Stomach (tissue), 9 donors: ENCODE measurements around the gene CDH9. TPM values are rescaled to one million over a fixed set of nuclear protein-coding genes. Genes with fewer than 3 reads are reported as not detected.

Experiments used
- DNase-seq, 2 donors: peaks; one replicate each; pipeline versions ENCODE4 v3.0.0 to v3.0.0-alpha.2; 2013 to 2019
- H3K27ac ChIP-seq, 5 donors: fragments of 200-600 bp in 4 of 5; sonication (generic) in 4 of 5; one replicate each; pipeline ENCODE4 v1.5.1; 2013 to 2019; ENCODE audit warnings: mild to moderate bottlenecking in 1 of 5, moderate library complexity in 1 of 5
- H3K27me3 ChIP-seq, 3 donors: fragments of 200-600 bp; sonication (generic); one replicate each; pipeline ENCODE4 v1.5.1; 2017 to 2019; ENCODE audit warnings: mixed run types in 1 of 3
- H3K36me3 ChIP-seq, 4 donors: fragments of 200-600 bp; sonication (generic); 1 replicate in 3 of 4; 2 replicates in 1 of 4; pipeline ENCODE4 v1.5.1; 2016 to 2019
- H3K4me1 ChIP-seq, 4 donors: fragments of 200-600 bp; sonication (generic); one replicate each; pipeline ENCODE4 v1.5.1; 2016 to 2019
- H3K4me3 ChIP-seq, 4 donors: fragments of 200-600 bp; sonication (generic) in 3 of 4; one replicate each; pipeline ENCODE4 v1.5.1; 2016 to 2019; ENCODE audit warnings: mild to moderate bottlenecking in 1 of 4
- H3K9me3 ChIP-seq, 4 donors: fragments of 200-600 bp; sonication (generic); one replicate each; pipeline ENCODE4 v1.5.1; 2016 to 2019
- EP300 ChIP-seq: sonication (generic); formaldehyde crosslinking; IDR thresholded peaks from one replicate; pipeline ENCODE4 v1.6.1; 2017; ENCODE audit warnings: antibody characterized with exemption
- POLR2A ChIP-seq, 4 donors: fragments of 450-650 bp; IDR thresholded peaks; one replicate each; pipeline ENCODE4 v1.6.1; 2016; ENCODE audit warnings: antibody characterized with exemption in 4 of 4, control low read depth in 2 of 4, mild to moderate bottlenecking in 1 of 4, moderate library complexity in 1 of 4
- POLR2AphosphoS5 ChIP-seq, 3 donors: sonication (generic); formaldehyde crosslinking; IDR thresholded peaks; one replicate each; pipeline ENCODE4 v1.6.1; 2016; ENCODE audit warnings: antibody characterized with exemption in 3 of 3
- WGBS, 5 donors: extraction: QIAGEN DNeasy Blood & Tissue Kit in 3 of 5; methylation state at CpG; one replicate each; pipeline versions ENCODE4 v1.1.5 to v1.1.7; 2013 to 2018; 5-methylcytosine and 5-hydroxymethylcytosine counted together
- intact Hi-C: fragments of 100-400 bp; cut with DNase I; formaldehyde crosslinking; loops from one replicate; pipeline ENCODE4 v1.15.1; 2023; ENCODE audit warnings: low total_unique reads
- polyA plus RNA-seq, 3 donors: library from polyadenylated mRNA; stranded (reverse); fragments of 200-250 nt; gene quantifications; one replicate each; pipeline ENCODE4 v1.2.3, GENCODE V29; 2013
- total RNA-seq, 5 donors: library from RNA; depleted of rRNA; stranded (reverse); fragments of >200 nt; gene quantifications; one replicate each; pipeline versions ENCODE4 v1.1.0 to v1.2.3, GENCODE V29; 2014 to 2016
- TF ChIP-seq, protein P1 (sequence below), 7 experiments: fragments of 450-650 bp in 4 of 7; fragments of 200-600 bp in 3 of 7; sonication (generic) in 3 of 7; IDR thresholded peaks; one replicate each; pipeline ENCODE4 v1.5.1; 2016 to 2019; ENCODE audit warnings: antibody characterized with exemption in 7 of 7, control low read depth in 2 of 7, mild to moderate bottlenecking in 1 of 7
- donor health status: healthy with polysubstance abuse.
- donor health status: Bipolar disorder and iron deficiency.
- donor health status: healthy.

CDH9 gene
- total and polyA plus RNA-seq, 8 donors, result 2.0 TPM; not detected in 7

DNA sequence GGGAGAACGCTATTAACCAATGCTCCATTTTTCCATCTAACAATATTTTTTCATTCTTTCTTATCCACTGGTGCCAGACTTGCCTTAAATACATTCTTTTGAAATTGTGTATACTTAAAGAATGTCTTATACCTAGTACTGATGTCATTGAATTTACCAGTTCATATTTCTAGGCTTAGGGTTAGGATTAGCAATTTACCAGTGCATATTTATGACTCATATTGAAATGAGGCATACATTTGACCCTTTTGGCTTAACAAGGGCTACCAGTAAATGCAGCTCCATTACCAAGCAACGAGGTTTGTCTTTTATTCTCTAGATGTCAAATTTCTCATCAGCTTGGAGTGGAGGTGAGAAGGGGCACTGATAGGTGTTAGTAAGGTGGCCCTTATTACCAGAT is 89.5 kb downstream of the CDH9 start:
- H3K4me1 ChIP-seq, result no peaks in the 10 kb centered on the region
- no peaks in the 10 kb centered on the region for H3K9me3 ChIP-seq
- no peaks in the 10 kb centered on the region for H3K36me3 ChIP-seq
- H3K27me3 ChIP-seq, result no peaks in the 10 kb centered on the region
- TF ChIP-seq POLR2A (IDR thresholded peaks at IDR 0.05) (no peak), POLR2AphosphoS5 (IDR thresholded peaks at IDR 0.05) (no peak), EP300 (no peak)
- TF ChIP-seq, protein P1, sequence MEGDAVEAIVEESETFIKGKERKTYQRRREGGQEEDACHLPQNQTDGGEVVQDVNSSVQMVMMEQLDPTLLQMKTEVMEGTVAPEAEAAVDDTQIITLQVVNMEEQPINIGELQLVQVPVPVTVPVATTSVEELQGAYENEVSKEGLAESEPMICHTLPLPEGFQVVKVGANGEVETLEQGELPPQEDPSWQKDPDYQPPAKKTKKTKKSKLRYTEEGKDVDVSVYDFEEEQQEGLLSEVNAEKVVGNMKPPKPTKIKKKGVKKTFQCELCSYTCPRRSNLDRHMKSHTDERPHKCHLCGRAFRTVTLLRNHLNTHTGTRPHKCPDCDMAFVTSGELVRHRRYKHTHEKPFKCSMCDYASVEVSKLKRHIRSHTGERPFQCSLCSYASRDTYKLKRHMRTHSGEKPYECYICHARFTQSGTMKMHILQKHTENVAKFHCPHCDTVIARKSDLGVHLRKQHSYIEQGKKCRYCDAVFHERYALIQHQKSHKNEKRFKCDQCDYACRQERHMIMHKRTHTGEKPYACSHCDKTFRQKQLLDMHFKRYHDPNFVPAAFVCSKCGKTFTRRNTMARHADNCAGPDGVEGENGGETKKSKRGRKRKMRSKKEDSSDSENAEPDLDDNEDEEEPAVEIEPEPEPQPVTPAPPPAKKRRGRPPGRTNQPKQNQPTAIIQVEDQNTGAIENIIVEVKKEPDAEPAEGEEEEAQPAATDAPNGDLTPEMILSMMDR (IDR thresholded peaks at IDR 0.05), result no peak
- 67 to 77% (median 69%) methylated on average over 2 of the region's 2 CpGs for WGBS, 5 donors
- intact Hi-C loops, result no loop called here
- no peak overlapping the region for H3K4me3 ChIP-seq
- H3K27ac ChIP-seq, result no peak overlapping the region
- DNase-seq, result no peak

DNA sequence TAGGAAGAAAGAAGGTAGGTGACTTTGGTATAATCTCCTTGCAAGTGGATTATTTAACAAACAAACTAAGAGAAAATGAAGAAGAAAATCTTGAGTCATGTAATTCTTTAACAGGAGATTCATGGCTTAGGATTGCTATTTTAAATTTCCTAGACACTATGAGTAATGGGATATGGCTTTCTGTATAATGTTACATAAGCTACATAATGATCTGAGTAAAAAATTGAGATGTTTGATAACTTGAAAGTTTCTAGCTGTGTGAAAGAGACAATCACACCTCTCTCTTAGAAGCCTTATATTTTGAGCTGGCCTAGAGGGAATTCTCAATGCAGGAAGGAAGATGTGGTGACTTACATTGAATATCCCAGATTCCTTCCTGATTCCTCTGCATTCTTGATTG is 92.5 kb downstream of the CDH9 start:
- no peak for DNase-seq

DNA sequence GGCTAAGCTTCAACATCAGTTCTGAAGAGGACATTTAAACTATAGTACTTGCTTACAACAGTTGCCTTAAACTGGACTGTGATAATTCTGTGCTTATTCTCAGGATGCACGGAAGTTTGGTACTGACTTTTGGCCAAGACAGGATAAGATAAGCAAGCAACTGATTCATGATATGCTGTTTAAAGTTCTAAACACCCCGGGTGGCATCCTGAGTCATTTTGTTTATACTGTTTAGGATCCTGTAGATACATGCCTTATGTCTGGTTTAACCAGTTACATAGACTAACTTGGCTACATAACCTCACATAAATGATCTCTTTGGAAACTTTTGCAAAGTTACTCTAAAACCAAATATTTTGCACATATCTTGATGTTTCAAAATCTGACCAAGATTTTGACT is 95.9 kb downstream of the CDH9 start:
- 32 to 57% (median 43%) methylated on average over 2 of the region's 2 CpGs for WGBS, 5 donors
- Histone ChIP-seq H3K9me3 (no peaks in the 10 kb centered on the region), H3K36me3 (no peaks in the 10 kb centered on the region), H3K4me3 (no peak overlapping the region), H3K4me1 (no peaks in the 10 kb centered on the region), H3K27me3 (no peaks in the 10 kb centered on the region), H3K27ac (no peak overlapping the region)
- TF ChIP-seq POLR2AphosphoS5 (IDR thresholded peaks at IDR 0.05) (no peak), POLR2A (IDR thresholded peaks at IDR 0.05) (no peak), EP300 (no peak)
- TF ChIP-seq, protein P1 (IDR thresholded peaks at IDR 0.05), result no peak
- intact Hi-C loops, result no loop called here
- no peak for DNase-seq

More for the DNA sequence above, 92.5 kb downstream of the CDH9 start:
- Histone ChIP-seq H3K9me3 (no peaks in the 10 kb centered on the region), H3K27ac (no peak overlapping the region), H3K4me1 (no peaks in the 10 kb centered on the region), H3K36me3 (no peaks in the 10 kb centered on the region), H3K27me3 (no peaks in the 10 kb centered on the region), H3K4me3 (no peak overlapping the region)
- intact Hi-C loops, result no loop called here
- TF ChIP-seq, protein P1 (IDR thresholded peaks at IDR 0.05), result no peak
- no peak for TF ChIP-seq EP300

DNA sequence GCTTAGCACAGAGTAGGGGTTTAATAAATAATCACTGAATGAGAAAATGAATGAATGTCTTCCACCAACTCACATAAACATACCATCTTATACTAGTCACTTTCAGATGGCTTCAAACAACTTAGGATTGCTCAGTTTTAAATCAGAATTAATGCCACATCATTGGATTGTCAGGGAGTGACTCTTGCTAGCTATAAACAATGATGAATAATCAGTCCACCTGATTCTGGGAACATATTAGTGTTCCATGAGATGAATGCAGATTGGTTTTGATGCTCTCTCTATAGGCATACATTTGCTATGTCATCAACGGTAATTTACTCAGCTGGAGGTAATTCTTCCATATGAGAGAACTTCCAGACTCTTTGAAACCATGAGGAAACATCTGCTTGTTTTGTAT is 97.4 kb downstream of the CDH9 start:
- intact Hi-C loops, result no loop called here
- Histone ChIP-seq H3K9me3 (no peaks in the 10 kb centered on the region), H3K4me1 (no peaks in the 10 kb centered on the region), H3K4me3 (no peak overlapping the region), H3K27me3 (no peaks in the 10 kb centered on the region), H3K27ac (no peak overlapping the region), H3K36me3 (no peaks in the 10 kb centered on the region)
- 55 to 79% (median 57%) methylated on average over 1 of the region's 1 CpG for WGBS, 5 donors
- no peak for TF ChIP-seq POLR2AphosphoS5 (IDR thresholded peaks at IDR 0.05)
- TF ChIP-seq, protein P1 (IDR thresholded peaks at IDR 0.05), result no peak
- TF ChIP-seq EP300, result no peak
- TF ChIP-seq POLR2A (IDR thresholded peaks at IDR 0.05), result no peak
- no peak for DNase-seq
